HG03520 (cell line): ENCODE data around the gene PARP14.
"Not testable (repeated sequence)": the region's sequence is repeated elsewhere in the genome, so short reads cannot be mapped to it uniquely, and the experiment has no call there.

Experiments used
- ATAC-seq: cut with Tn5 transposase; IDR thresholded peaks from one replicate; pipeline ENCODE4 v1.9.1; 2021; ENCODE audit warnings: mild to moderate bottlenecking, moderate library complexity; ENCODE audit not compliant: unreplicated experiment

PARP14 gene

GRCh38 chr3:122714273-122714672, 33.6 kb downstream of the PARP14 start:
- ATAC-seq: no peak

GRCh38 chr3:122716667-122717066, 36.0 kb downstream of the PARP14 start:
- ATAC-seq: no peak

GRCh38 chr3:122719273-122719921, 38.8 kb downstream of the PARP14 start:
- ATAC-seq: no peak

DNA sequence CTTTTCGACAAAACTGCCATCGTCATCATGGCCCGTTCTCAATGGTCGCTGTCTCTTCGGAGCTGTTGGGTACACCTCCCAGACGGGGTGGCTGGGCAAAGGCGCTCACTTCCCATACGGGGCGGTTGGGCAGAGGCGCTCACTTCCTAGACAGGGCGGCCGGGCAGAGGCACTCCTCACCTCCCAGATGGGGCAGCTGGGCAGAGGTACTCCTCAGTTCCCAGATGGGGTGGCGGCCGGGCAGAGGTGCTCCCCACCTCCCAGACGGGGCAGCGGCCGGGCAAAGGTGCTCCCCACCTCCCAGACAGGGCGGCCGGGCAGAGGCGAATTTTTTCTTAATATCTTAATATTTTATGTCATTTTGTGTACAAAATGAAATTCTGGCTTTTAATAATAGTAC, 44.5 kb downstream of the PARP14 start:
- ATAC-seq: no peak

GRCh38 chr3:122727294-122727693, 46.7 kb downstream of the PARP14 start:
- ATAC-seq: no peak

DNA sequence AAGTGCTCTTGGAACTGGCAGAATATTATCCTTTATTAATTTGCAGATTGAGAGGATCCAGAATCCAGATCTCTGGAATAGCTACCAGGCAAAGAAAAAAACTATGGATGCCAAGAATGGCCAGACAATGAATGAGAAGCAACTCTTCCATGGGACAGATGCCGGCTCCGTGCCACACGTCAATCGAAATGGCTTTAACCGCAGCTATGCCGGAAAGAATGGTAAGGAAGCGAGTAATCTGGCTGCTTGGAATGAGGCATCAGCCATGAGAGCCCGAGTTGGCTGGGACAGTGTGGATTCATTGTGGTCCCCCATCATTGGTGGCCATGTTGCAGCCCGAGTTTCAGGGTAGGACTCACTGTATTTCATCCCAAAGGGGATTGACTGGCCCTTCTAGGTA, 47.1 kb downstream of the PARP14 start:
- no peak for ATAC-seq

GRCh38 chr3:122728186-122728585, 47.5 kb downstream of the PARP14 start:
- ATAC-seq: no peak

- no peak for ATAC-seq
These were observed 48.3 kb downstream of the PARP14 start for GRCh38 chr3:122728756-122729514.

DNA sequence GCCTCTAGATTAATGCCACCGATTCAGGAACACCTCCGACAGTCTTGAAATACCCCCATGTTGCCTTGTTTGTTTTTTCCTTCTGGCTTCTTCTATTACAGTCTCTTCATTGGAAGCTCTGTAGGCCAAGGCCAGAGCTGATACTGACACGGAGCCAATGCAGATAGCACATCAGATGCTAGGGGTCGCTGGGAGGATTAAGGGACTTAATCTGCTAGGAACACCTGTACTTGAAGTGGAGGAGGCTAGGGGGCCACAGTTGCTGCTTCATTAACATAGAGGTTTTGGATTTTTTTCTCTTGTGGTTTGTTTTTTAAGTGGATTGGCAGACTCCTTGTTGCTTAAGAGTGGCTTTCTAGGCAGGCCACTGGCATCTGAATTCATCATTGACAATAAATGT, 49.6 kb downstream of the PARP14 start:
- ATAC-seq: no peak

DNA sequence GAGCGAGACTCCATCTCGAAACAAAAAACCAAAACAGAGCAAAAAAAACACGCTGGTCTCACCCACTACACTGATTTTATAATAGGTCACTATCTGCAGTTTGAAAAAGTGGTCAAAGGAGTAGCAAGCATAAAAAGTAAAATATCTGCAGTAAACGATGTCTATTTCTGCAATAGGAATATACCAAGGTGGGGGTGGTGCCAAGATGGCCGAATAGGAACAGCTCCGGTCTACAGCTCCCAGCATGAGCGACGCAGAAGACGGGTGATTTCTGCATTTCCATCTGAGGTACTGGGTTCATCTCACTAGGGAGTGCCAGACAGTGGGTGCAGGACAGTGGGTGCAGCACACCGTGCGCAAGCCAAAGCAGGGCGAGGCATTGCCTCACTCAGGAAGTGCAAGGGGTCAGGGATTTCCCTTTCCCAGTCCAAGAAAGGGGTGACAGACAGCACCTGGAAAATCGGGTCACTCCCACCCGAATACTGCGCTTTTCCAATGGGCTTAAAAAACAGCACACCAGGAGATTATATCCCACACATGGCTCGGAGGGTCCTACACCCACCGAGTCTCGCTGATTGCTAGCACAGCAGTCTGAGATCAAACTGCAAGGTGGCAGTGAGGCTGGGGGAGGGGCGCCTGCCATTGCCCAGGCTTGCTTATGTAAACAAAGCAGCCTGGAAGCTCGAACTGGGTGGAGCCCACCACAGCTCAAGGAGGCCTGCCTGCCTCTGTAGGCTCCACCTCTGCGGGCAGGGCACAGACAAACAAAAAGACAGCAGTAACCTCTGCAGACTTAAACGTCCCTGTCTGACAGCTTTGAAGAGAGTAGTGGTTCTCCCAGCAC, 52.3 kb downstream of the PARP14 start:
- ATAC-seq: not testable (repeated sequence)

- no peak for ATAC-seq
These were observed 58.5 kb downstream of the PARP14 start for GRCh38 chr3:122739172-122739571.

DNA sequence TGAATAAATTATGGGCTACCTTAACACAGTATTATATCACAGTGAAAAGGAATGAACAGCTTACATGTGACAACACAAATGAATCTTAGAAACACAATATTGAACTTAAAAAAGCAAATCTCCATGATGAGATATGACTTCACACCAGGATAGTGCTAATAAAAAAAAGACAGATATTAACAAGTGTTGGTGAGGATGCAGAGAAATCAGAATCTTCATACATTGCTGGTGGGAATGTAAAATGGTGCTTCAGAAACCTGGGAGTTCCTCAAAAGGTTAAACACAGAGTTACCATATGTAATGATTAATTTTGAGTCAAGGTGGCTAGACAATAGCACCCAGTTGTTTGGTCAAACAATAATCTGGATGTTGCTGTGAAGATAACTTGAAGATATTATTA, 61.6 kb downstream of the PARP14 start:
- ATAC-seq: no peak

GRCh38 chr3:122743581-122744120, 63.0 kb downstream of the PARP14 start:
- ATAC-seq: no peak

GRCh38 chr3:122745369-122746021, 64.9 kb downstream of the PARP14 start:
- no peak for ATAC-seq

- not testable (repeated sequence) for ATAC-seq
These were observed 66.7 kb downstream of the PARP14 start for GRCh38 chr3:122747295-122747694.

DNA sequence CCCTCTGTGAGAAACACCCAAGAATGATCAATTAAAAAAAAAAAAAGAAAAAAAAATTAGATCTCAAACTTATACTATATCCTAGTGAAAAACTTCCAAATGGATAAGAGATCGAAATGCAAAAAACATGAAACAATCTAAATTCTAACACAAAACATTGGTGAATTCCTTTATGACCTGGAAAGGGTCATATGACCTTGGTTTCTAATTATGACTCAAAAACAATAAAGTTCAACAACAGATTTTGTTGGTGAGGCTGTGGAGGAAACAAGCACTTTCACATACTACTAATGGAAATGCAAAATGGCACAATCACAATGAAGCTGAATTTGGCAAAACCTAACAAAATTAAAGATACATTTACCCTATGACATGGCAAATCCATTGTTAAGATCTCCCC, 67.7 kb downstream of the PARP14 start:
- ATAC-seq: no peak

- no peak for ATAC-seq
These were observed 74.3 kb downstream of the PARP14 start for GRCh38 chr3:122754929-122755328.

GRCh38 chr3:122755491-122755890, 74.9 kb downstream of the PARP14 start:
- ATAC-seq: no peak

GRCh38 chr3:122758877-122759560, 78.4 kb downstream of the PARP14 start:
- ATAC-seq: no peak
